Chondrocyte (in vitro differentiated cells): ENCODE data around the gene RUFY1. TPM values are rescaled to one million over a fixed set of nuclear protein-coding genes. Genes with fewer than 3 reads are reported as not detected.
A peak's percentile ranks its signal among the peaks of the same experiment; 100 is the strongest.

Experiments
- DNase-seq: peaks from one replicate; pipeline ENCODE4 v3.0.0; 2021; ENCODE audit warnings: mixed read lengths, low spot score
- H3K27ac Mint-ChIP-seq: one replicate; pipeline ENCODE4 v1.8.0; 2021; ENCODE audit warnings: mild to moderate bottlenecking, moderate library complexity, mixed read lengths; ENCODE audit not compliant: unreplicated experiment
- H3K27me3 Mint-ChIP-seq: 2 replicates; pipeline ENCODE4 v1.8.0; 2021; ENCODE audit warnings: low read depth, mixed read lengths
- H3K36me3 Mint-ChIP-seq: 2 replicates; pipeline ENCODE4 v1.8.0; 2021; ENCODE audit warnings: low read depth, mixed read lengths
- H3K4me1 Mint-ChIP-seq: 2 replicates; pipeline ENCODE4 v1.8.0; 2021; ENCODE audit warnings: low read depth, mild to moderate bottlenecking, mixed read lengths
- H3K4me3 Mint-ChIP-seq: one replicate; pipeline ENCODE4 v1.8.0; 2021; ENCODE audit warnings: mild to moderate bottlenecking, moderate library complexity, mixed read lengths; ENCODE audit not compliant: unreplicated experiment
- H3K9me3 Mint-ChIP-seq: 2 replicates; pipeline ENCODE4 v1.8.0; 2021; ENCODE audit warnings: low read depth, mixed read lengths
- total RNA-seq: library from RNA; stranded (reverse); gene quantifications from 3 replicates; pipeline ENCODE4 v1.2.1, GENCODE V29; 2021
- TF ChIP-seq, protein P1 (sequence below): fragments of 200-600 bp; sonication (generic); IDR thresholded peaks from 2 replicates; pipeline ENCODE4 v1.5.0; 2021; ENCODE audit warnings: antibody characterized with exemption, mild to moderate bottlenecking, moderate library complexity

The RUFY1 gene
- total RNA-seq, 1 donor from 2014 or later = 36.9 TPM

DNA sequence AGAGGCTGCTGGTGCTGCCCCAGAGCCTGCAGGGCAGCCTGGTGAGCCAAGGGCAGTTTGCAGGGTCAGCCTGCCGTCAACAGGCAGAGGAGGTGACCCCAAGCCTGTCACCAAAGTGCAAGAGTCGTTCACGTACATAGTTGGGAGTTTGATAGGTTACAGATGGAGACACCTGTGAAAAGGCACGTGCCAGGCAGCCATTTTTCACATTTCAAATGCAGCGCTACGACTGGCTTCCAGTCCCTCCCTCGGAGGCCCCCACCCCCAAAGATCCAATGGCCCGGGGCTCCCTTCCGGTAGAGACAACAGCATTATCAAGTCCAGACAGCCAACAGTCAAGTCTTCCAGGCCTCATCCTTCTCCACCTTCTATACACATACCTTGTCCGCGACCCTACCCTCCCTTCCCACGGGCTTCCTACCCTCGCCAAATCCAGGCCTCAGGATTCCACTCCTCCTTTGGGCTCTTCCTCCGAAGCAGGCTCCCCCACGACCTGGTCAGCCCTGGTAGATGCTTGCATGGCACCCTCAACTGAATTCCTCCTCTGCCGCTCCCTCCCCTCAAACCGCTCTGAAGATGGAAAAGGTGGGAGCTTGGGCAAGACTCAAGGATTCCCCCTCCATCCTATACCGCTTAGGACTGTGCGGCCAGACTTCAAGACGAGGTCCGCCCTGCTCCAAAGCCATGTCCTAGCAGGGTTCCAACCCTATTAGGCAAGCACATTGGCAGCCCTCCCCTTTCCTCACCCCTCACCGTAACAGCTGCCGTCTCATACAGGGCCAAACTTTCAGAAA, 60.0 kb downstream of the RUFY1 start:
- Mint-ChIP-seq H3K9me3 (no peaks in the 10 kb centered on the region), H3K27me3 (no peaks in the 10 kb centered on the region), H3K36me3 (peaks cover 48% of the 10 kb centered on the region), H3K27ac (peak overlapping the region; percentile 61), H3K4me3 (no peak overlapping the region), H3K4me1 (peaks cover 40% of the 10 kb centered on the region)
- TF ChIP-seq, protein P1, sequence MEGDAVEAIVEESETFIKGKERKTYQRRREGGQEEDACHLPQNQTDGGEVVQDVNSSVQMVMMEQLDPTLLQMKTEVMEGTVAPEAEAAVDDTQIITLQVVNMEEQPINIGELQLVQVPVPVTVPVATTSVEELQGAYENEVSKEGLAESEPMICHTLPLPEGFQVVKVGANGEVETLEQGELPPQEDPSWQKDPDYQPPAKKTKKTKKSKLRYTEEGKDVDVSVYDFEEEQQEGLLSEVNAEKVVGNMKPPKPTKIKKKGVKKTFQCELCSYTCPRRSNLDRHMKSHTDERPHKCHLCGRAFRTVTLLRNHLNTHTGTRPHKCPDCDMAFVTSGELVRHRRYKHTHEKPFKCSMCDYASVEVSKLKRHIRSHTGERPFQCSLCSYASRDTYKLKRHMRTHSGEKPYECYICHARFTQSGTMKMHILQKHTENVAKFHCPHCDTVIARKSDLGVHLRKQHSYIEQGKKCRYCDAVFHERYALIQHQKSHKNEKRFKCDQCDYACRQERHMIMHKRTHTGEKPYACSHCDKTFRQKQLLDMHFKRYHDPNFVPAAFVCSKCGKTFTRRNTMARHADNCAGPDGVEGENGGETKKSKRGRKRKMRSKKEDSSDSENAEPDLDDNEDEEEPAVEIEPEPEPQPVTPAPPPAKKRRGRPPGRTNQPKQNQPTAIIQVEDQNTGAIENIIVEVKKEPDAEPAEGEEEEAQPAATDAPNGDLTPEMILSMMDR = no peak
- no peak for DNase-seq

GRCh38 chr5:179610903-179611265, 60.5 kb downstream of the RUFY1 start:
- no peaks in the 10 kb centered on the region for H3K27me3 Mint-ChIP-seq
- peak overlapping the region; percentile 61 for H3K27ac Mint-ChIP-seq
- TF ChIP-seq, protein P1 = no peak
- H3K4me1 Mint-ChIP-seq = peaks cover 40% of the 10 kb centered on the region
- no peaks in the 10 kb centered on the region for H3K9me3 Mint-ChIP-seq
- no peak overlapping the region for H3K4me3 Mint-ChIP-seq
- no peak for DNase-seq
- peaks cover 52% of the 10 kb centered on the region for H3K36me3 Mint-ChIP-seq

DNA sequence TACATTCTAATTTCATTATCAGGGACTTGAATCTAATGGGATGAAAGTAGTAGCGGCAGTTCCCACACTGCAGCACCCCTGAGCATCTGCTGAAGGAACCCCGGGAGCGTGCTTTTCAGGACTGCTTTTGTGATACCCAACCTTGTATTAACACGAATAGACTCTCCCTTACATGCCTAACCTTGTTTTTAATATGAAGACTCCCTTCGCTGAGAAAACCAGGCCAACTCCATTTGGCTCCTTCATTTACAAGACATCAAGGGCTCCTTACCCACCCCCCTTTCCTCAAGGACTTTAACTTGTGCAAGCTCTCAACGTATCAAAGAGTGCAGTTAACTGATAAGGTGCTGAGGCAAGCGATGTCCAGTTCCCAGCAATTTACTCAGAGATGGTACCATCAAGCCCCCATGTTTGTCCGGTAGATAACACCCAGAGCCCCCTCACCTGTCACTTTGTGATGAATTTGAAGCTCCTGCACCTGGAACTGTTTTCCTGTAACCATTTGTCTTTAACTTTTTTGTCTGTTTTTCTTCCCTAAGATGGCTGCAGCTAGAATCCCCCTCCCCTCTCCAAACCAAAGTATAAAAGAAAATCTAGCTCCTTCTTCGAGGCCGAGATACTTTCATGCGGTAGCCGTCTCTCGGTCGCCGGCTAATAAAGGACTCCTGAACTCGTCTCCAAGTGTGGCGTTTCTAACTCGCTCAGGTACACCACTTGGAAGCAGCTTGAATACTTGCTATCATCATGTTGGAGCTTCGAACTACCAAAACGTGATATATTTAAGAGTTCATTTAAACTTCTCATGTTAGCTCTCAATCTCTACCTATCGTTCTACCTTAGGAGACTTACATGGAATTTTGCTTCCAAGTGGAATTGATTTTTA, 62.5 kb downstream of the RUFY1 start:
- Mint-ChIP-seq H3K27me3 (no peaks in the 10 kb centered on the region), H3K27ac (peak overlapping the region; percentile 81), H3K36me3 (peaks cover 65% of the 10 kb centered on the region), H3K4me1 (peaks cover 55% of the 10 kb centered on the region), H3K4me3 (no peak overlapping the region), H3K9me3 (no peaks in the 10 kb centered on the region)
- TF ChIP-seq, protein P1 = no peak
- DNase-seq = no peak

- H3K4me1 Mint-ChIP-seq = peaks cover 60% of the 10 kb centered on the region
- H3K9me3 Mint-ChIP-seq = no peaks in the 10 kb centered on the region
- no peak overlapping the region for H3K4me3 Mint-ChIP-seq
These were observed 63.2 kb downstream of the RUFY1 start for GRCh38 chr5:179613460-179614071.

More at GRCh38 chr5:179613460-179614071, 63.2 kb downstream of the RUFY1 start:
- Mint-ChIP-seq H3K27me3 (no peaks in the 10 kb centered on the region), H3K27ac (peak overlapping the region; percentile 75), H3K36me3 (peaks cover 69% of the 10 kb centered on the region)
- TF ChIP-seq, protein P1 = no peak
- DNase-seq = no peak
